Activated CD8-positive, alpha-beta memory T cell treated with anti-CD3 and anti-CD28 coated beads, Interleukin-2, amount 50 U/mL, for 24 hours (primary cell): ENCODE data around the gene COL9A3.
"Not testable (repeated sequence)": the region's sequence is repeated elsewhere in the genome, so short reads cannot be mapped to it uniquely, and the experiment has no call there.

Experiments
- DNase-seq: peaks from one replicate; pipeline ENCODE4 v3.0.0-alpha.2; 2020; ENCODE audit errors: extremely low read depth

Gene COL9A3

DNA sequence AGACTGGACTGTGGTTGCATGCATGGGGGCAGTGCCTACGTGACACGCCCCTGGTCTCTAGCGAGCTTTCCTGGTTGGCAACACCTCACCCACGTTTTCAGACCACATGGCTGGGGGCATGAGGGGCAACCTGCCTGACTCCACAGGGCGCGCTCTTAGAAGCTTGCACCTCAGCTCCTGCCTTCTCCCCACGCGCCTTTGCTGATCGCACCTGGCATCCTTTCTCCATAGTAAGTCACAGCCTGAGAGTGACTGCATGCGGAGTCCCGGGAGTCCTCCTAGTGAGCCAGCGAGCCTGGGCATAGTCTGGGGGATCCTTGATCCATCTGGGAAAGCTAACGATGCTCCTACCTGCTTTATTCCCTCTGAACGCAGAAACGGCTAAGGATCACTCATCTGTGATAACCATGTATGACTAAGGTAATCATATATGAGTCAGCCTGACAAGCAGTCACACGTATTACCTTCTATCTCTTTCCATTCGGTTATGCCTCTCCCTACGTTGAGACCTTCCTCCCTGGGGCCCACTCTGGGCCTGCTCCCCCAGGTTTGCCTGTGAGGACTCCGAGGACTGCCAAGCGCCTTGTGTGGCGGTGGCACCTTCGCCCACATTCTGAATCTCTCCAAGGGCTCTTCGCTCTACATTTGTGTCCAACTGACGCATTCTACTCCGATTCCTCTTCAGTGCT lies 40.2 kb downstream of the COL9A3 start:
- no peak for DNase-seq

DNA sequence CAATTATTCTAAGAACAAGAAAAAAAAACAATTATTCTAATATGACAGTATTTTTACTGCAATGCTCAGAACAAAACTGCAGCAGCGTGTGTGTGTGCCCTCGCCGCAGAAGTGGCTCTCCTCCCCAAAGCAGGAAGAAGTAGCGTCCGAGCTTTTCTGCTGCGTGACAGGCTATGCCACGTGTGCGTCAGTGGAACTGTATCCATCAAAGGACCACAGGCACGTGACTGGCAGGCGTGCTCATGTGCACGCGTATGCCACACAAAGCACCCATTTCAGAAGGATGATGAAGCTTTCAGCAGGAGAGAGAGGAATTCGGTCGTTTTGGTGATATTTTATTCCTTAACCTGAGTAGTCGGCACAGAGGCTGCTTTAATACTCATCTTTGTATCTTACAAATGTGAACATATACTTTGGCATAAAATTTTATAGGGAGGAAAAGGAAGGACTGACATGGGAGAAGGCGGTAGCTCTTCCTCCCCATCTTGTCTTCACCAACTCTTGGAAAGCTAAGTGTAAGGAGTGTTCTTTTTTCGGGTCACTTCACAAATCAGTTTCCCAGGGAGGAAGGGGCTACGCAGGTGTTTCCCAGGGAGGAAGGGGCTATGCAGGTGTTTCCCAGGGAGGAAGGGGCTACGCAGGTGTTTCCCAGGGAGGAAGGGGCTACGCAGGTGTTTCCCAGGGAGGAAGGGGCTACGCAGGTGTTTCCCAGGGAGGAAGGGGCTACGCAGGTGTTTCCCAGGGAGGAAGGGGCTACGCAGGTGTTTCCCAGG lies 41.4 kb downstream of the COL9A3 start:
- DNase-seq: no peak

DNA sequence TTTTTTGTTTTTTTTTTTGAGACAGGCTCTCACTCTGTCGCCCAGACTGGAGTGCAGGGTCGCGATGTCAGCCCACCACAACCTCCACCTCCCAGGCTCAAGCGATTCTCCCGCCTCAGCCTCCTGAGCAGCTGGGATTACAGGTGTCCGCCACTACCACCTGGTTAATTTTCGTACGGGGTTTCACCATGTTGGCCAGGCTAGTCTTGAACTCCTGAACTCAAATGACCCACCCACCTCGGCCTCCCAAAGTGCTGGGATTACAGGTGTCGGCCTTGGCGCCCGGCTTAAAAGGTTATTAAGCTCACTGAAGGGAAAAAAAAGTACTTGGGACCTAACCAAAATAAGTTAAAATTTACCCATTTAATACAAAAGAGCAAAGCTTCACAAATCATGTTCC lies 42.9 kb downstream of the COL9A3 start:
- DNase-seq: no peak

DNA sequence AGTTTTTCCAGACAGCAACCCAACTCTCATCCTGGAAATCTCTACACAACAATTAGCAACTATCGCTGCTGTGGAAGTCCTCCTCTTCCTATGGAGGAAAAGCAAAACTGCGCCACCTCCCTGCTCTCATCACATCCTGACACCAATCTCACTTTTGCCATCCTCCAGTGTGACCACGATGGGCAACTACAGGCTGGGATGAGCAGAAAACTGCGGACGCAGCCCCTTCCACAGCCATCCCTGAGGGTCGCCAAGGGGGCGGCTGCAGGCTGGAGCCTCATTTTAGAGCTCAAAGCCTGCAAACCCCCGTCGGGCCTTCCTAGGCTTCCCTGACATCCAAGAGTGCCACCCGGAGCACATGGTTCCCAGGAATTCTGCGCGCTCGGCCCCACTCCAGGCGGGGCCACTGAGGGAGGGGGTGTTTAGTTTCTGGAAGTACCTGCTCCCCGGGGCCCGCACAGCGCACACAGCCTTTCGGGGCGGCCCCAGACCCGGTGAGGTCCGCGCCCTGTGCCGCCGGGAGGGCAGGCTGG lies 43.6 kb downstream of the COL9A3 start:
- no peak for DNase-seq

DNA sequence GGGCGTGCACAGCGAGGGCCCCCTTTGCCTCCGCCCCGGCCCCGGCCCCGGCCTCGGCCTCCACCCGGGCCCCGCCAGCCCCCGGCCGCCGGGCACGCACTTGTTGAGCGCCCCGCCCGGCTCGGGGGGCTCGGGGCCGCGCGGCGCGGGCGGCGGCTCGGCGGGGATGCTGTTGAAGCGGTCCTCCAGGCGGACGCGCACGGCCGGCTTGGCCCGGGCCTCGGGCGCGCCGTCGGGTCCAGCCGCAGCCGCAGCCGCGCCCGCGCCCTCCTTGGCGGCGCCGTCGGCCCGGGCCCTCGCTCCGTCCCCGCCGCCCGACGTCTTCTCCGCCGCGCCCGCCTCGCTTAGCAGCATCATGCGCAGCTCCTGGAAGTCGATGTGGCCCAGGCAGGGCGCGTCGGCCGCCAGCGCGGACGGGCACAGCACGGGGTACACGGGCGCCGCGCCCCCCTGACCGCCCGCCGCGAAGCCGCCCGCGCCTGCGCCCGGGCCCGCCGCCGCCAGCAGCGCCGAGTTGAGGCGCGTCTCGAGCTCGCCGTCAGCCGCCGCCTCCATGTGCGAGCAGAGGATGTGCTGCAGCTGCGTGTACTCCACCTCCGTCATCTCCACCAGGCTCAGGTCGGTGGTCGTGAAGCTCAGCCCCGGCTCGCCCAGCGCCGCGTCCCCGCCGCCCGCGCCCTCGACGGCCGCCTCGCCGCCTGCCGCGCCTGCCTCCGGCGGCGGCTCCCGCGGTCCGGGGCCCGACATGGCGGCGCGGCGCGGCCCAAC lies 44.3 kb downstream of the COL9A3 start:
- DNase-seq: no peak

DNA sequence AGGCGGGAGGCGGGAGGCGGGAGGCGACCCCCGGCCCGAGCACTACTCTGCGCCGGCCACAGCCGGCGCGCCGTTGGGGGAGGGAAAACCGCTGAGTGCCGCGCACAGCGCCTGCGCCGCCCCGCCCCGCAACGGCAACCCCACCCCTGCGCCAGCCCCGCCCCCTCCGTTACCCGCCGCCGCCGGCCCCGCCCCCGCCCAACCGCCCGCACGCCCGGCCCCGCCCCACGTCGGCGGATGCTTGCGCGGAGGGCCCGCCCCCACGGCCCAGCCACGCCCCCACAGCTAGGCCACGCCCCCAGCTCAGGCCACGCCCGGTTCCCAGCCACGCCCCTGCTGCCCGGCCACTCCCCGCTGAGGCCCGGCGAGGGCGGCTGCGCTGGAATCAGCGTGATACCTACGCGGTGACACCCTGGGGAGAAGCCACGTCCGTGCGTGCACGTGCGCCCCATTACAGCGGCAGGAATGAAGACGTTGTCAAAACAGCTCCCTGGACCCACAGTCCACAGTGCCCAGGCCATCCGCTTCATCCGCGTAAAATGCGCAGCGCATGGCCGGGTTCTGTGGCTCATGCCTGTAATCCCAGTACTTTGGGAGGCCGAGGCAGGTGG lies 45.0 kb downstream of the COL9A3 start, which contains the start of gene TCFL5:
TSS of gene TCFL5 (minus strand) at position 97 of the 611 bp plus-strand sequence. CDS start 152 bp downstream, outside the sequence.
- DNase-seq: peak; percentile 73

GRCh38 chr20:62864207-62864606 lies 47.4 kb downstream of the COL9A3 start:
- no peak for DNase-seq

- no peak for DNase-seq
Observed at GRCh38 chr20:62872184-62872847, 55.5 kb downstream of the COL9A3 start.

GRCh38 chr20:62872862-62873261 lies 56.0 kb downstream of the COL9A3 start:
- DNase-seq: no peak

GRCh38 chr20:62873280-62873679 lies 56.4 kb downstream of the COL9A3 start:
- DNase-seq: no peak

DNA sequence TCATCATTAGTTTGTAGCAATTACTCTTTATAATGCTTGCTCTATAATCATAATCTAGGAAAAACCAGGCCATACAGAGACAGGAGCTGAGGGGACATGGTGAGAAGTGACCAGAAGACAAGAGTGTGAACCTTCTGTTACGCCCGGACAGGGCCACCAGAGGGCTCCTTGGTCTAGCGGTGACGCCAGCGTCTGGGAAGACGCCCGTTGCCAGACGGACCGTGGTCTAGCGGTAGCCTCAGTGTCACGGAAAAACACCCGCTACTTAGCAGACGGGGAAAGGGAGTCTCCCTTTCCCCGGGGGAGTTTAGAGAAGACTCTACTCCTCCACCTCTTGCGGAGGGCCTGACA lies 56.8 kb downstream of the COL9A3 start:
- DNase-seq: not testable (repeated sequence)

GRCh38 chr20:62874964-62875344 lies 58.1 kb downstream of the COL9A3 start:
- no peak for DNase-seq

DNA sequence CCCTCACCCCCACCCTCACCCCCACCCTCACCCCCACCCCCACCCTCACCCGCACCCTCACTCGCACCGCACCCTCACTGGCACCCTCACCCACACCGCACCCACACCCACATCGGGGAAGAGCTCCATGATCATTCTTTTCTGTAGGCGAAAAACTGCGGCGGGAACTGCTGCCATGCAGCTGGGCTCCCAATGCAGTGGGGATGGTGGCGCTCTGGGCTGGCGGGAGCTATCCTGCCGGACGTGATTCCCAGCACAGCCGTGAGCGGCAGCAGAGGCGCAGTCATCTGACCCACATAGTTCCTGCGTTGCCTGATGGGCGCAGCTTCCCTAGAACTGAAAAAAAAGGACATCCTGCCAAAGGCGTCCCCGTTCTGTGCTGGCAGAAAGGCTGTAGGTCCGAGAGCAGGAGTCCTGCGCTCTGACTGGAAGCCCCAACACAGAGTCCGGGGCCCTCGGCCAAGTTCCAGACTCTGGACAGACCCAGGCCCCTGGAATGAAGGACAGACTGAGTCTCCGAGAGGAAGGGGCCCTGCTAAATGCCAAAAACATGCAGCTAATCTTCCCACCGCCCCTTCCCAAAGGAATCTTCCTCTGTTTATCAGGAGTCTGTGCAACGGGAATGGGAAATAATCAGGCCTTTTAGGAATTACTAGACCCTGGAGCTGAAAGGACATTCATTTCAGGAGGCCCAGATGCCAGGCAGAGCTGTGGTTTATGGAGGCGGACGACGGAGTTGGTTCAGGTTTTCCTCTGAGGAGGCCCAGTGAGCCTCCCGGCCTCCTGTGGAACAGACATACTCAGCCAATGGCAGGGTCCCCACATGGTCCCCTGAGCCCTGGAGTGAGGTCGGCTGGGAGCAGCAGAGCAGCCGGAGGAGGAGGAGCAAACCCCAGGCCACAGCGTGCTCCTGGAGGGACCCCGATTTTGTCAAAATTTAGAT lies 58.8 kb downstream of the COL9A3 start:
- DNase-seq: no peak

DNA sequence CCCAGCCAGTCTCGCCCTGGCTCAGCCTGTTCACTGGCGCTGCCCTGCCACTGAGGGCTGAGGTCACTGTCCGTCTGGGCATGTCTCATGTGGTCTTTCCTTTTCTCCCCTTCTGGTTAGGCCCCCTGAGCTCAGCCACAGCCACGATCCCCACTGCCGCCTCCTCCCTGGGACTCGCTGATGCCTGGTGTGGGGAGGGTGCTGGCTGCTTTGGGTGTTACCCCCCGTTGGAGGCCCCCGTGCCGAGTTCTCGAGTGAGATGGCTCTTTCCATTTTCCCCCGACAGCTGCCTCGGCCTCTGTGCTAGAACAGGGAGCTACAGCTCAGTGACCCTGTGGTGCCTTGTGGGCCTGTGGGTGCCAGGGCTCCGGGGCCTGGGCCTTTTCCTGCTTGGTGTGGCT lies 59.7 kb downstream of the COL9A3 start:
- no peak for DNase-seq

GRCh38 chr20:62876902-62877816 lies 60.3 kb downstream of the COL9A3 start:
- DNase-seq: no peak

DNA sequence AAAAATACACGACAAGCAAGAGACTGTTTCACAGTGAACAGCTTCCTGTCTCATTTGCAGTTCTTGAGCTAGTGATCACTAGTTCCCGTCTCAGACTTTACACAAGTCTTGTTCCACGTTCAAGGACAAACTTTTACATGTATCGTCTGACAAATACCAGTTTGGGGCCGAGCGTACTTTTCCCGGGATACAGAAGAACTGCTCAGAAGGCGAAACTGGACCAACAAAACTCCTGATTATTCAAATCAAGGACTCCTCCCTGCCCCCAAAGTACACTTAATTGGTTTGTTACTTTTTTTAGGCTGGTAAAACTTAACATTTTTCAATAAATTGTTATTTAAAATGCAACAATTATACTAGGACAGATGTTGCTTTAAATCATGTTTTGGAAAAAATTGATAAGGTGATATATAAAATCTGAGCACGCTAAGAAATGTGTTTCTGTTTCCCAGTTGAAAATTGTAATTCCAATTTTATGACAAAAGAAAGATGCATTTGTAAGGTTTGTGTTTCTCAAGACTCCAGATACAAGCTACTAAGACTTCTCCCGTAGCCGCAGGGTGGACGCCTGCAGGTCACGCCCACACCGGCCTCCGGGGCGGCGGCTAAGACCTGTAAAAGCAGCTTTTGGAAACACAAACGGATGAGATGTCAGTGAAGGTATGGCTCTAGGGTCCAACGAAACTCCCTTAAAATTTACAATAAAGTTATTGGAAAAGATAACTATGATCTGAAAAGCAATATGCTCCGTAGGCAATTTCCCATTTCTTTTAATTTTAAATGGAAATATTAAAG lies 61.6 kb downstream of the COL9A3 start:
- no peak for DNase-seq

GRCh38 chr20:62879275-62880146 lies 62.7 kb downstream of the COL9A3 start:
- DNase-seq: no peak
